Neural cell (in vitro differentiated cells): ENCODE measurements around the gene SPATA9. TPM values are rescaled to one million over a fixed set of nuclear protein-coding genes. Genes with fewer than 3 reads are reported as not detected.

Experiments
- H2AFZ ChIP-seq: fragments of 200-600, 300-800 bp; sonication (generic), shearing (Covaris generic); 2 replicates; pipeline ENCODE4 v1.6.0; 2014; ENCODE audit warnings: low read depth, mild to moderate bottlenecking, antibody characterized with exemption, low read length, moderate library complexity
- H3F3A ChIP-seq: fragments of 200-600 bp; shearing (Covaris generic); 2 replicates; pipeline ENCODE4 v1.6.1; 2016; ENCODE audit warnings: mild to moderate bottlenecking, moderate library complexity, mixed read lengths, antibody characterized with exemption, low read length; ENCODE audit not compliant: insufficient read depth, poor library complexity, severe bottlenecking
- H3K27ac ChIP-seq: fragments of 200-600, 300-800 bp; sonication (generic), shearing (Covaris generic); 2 replicates; pipeline ENCODE4 v1.5.1; 2014; ENCODE audit warnings: mild to moderate bottlenecking, low read length, moderate library complexity
- H3K27me3 ChIP-seq: fragments of 300-800, 200-600 bp; sonication (generic), shearing (Covaris generic); 2 replicates; pipeline ENCODE4 v1.6.0; 2014; ENCODE audit warnings: mild to moderate bottlenecking, low read depth, low read length, moderate library complexity; ENCODE audit not compliant: insufficient read depth
- H3K36me3 ChIP-seq: fragments of 300-800, 200-600 bp; sonication (generic), shearing (Covaris generic); 2 replicates; pipeline ENCODE4 v1.5.1; 2014; ENCODE audit warnings: mild to moderate bottlenecking, antibody characterized with exemption, low read length, moderate library complexity; ENCODE audit not compliant: insufficient read depth
- H3K4me2 ChIP-seq: fragments of 300-800, 200-600 bp; sonication (generic), shearing (Covaris generic); 2 replicates; pipeline ENCODE4 v1.6.0; 2014; ENCODE audit warnings: mild to moderate bottlenecking, low read length
- H3K4me3 ChIP-seq: fragments of 300-800, 200-600 bp; sonication (generic), shearing (Covaris generic); 2 replicates; pipeline ENCODE4 v1.5.1; 2014; ENCODE audit warnings: mild to moderate bottlenecking, low read length, moderate library complexity
- H3K79me2 ChIP-seq: fragments of 200-600 bp; shearing (Covaris generic); replicated peaks from 2 replicates; pipeline ENCODE4 v1.6.0; 2014; ENCODE audit warnings: mild to moderate bottlenecking, low read length, moderate library complexity; ENCODE audit not compliant: insufficient read depth
- H3K9ac ChIP-seq: fragments of 300-800, 200-600 bp; sonication (generic), shearing (Covaris generic); 2 replicates; pipeline ENCODE4 v1.6.1; 2016; ENCODE audit warnings: mild to moderate bottlenecking, low read length, mixed read lengths
- H3K9me2 ChIP-seq: fragments of 200-600 bp; shearing (Covaris generic); 2 replicates; pipeline ENCODE4 v1.6.1; 2016; ENCODE audit warnings: mild to moderate bottlenecking, low read length, mixed read lengths; ENCODE audit not compliant: insufficient read depth
- H3K9me3 ChIP-seq: fragments of 200-600, 300-800 bp; sonication (generic), shearing (Covaris generic); 2 replicates; pipeline ENCODE4 v1.6.1; 2016; ENCODE audit warnings: mild to moderate bottlenecking, mixed run types, low read length, moderate library complexity, mixed read lengths
- H4K20me1 ChIP-seq: fragments of 200-600 bp; shearing (Covaris generic); 2 replicates; pipeline ENCODE4 v1.6.1; 2016; ENCODE audit warnings: mild to moderate bottlenecking, mixed run types; ENCODE audit not compliant: insufficient read depth
- EP300 ChIP-seq: fragments of 450-650 bp; conservative IDR thresholded peaks from 2 replicates; pipeline ENCODE4 v1.6.1; 2014; ENCODE audit warnings: antibody characterized with exemption, mild to moderate bottlenecking, moderate library complexity; ENCODE audit not compliant: poor library complexity, severe bottlenecking
- EZH2 ChIP-seq: fragments of 200-600, 300-800 bp; shearing (Covaris generic), sonication (generic); IDR thresholded peaks from 2 replicates; pipeline ENCODE4 v1.6.1; 2014; ENCODE audit warnings: antibody characterized with exemption, low read length, borderline replicate concordance, mild to moderate bottlenecking; ENCODE audit not compliant: insufficient read depth, poor library complexity, severe bottlenecking
- MXI1 ChIP-seq: fragments of 450-650 bp; conservative IDR thresholded peaks from 2 replicates; pipeline ENCODE4 v1.6.1; 2014; ENCODE audit warnings: antibody characterized with exemption, mild to moderate bottlenecking; ENCODE audit not compliant: poor library complexity, severe bottlenecking
- POLR2AphosphoS5 ChIP-seq: IDR thresholded peaks from 2 replicates; pipeline ENCODE4 v1.6.1; 2012
- RAD21 ChIP-seq: fragments of 450-650 bp; conservative IDR thresholded peaks from 2 replicates; pipeline ENCODE4 v1.6.1; 2014; ENCODE audit warnings: antibody characterized with exemption, mild to moderate bottlenecking, moderate library complexity
- REST ChIP-seq: IDR thresholded peaks from 2 replicates; pipeline ENCODE4 v1.6.1; 2012; ENCODE audit warnings: borderline replicate concordance
- SMC3 ChIP-seq: fragments of 450-650 bp; conservative IDR thresholded peaks from 2 replicates; pipeline ENCODE4 v1.6.1; 2014; ENCODE audit warnings: antibody characterized with exemption, mild to moderate bottlenecking, moderate library complexity; ENCODE audit not compliant: poor library complexity
- TAF1 ChIP-seq: IDR thresholded peaks from 2 replicates; pipeline ENCODE4 v1.6.1; 2012; ENCODE audit warnings: low read depth
- polyA plus RNA-seq: library from polyadenylated mRNA; depleted of rRNA; stranded (reverse); fragments of >200 nt; gene quantifications from 2 replicates; pipeline ENCODE4 v1.2.3, GENCODE V29; 2014
- TF ChIP-seq, protein P1 (sequence below): fragments of 450-650 bp; IDR thresholded peaks from 2 replicates; pipeline ENCODE4 v1.5.1; 2014; ENCODE audit warnings: antibody characterized with exemption, mild to moderate bottlenecking, moderate library complexity; ENCODE audit not compliant: poor library complexity, severe bottlenecking

The SPATA9 gene
- polyA plus RNA-seq, 1 donor from 2014 or later = 5.8 TPM

DNA sequence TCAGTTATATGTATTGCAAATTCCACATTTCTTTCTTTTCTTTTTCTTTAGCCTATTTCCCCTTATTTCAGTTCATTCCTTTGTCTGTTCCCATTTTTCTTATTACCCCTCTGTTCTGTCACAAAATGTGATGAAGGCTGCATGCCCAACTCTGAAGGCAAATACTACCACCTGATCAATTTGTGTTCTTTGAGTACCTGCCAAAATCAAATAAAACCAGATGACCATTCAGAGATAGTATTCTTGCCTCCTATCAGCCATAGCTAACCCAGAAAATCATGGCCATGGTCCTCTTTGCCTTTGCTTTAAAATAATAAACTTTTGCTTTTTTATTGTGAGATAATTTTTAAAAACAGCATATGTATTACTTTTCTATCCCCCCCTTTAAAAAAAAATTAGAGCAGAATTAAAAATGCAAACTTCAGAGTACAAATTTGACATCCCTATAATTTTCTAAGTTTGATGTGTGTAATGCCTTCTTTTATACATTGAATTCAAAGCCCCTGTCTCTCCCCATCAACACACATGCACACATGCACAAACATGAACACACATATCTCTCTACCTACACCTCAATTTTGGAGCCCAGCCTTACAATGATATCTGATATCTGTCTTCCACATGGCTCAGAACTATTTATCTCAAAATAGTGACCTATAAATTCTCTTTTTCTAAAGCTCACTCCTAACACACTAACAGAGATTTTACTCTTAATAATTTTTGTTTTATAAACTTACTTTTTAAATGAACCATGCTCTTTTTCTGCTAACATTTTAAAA lies 32.8 kb downstream of the SPATA9 start:
- Histone ChIP-seq H3K27me3 (no peaks in the 10 kb centered on the region), H3K36me3 (no peaks in the 10 kb centered on the region)
- TF ChIP-seq REST = no peak
- no peak for TF ChIP-seq SMC3
- TF ChIP-seq POLR2AphosphoS5 = no peak
- no peak for TF ChIP-seq MXI1

GRCh38 chr5:95649274-95649673 lies 33.5 kb downstream of the SPATA9 start:
- Histone ChIP-seq H3K9me3 (peaks cover 3% of the 10 kb centered on the region), H3F3A (no peaks in the 10 kb centered on the region), H3K36me3 (no peaks in the 10 kb centered on the region), H3K9me2 (no peaks in the 10 kb centered on the region), H3K27me3 (no peaks in the 10 kb centered on the region), H3K79me2 (no peaks in the 10 kb centered on the region), H3K4me2 (no peak overlapping the region), H4K20me1 (no peaks in the 10 kb centered on the region), H2AFZ (no peak overlapping the region), H3K27ac (no peak overlapping the region), H3K4me3 (no peak overlapping the region), H3K9ac (no peak overlapping the region)
- TF ChIP-seq, protein P1, sequence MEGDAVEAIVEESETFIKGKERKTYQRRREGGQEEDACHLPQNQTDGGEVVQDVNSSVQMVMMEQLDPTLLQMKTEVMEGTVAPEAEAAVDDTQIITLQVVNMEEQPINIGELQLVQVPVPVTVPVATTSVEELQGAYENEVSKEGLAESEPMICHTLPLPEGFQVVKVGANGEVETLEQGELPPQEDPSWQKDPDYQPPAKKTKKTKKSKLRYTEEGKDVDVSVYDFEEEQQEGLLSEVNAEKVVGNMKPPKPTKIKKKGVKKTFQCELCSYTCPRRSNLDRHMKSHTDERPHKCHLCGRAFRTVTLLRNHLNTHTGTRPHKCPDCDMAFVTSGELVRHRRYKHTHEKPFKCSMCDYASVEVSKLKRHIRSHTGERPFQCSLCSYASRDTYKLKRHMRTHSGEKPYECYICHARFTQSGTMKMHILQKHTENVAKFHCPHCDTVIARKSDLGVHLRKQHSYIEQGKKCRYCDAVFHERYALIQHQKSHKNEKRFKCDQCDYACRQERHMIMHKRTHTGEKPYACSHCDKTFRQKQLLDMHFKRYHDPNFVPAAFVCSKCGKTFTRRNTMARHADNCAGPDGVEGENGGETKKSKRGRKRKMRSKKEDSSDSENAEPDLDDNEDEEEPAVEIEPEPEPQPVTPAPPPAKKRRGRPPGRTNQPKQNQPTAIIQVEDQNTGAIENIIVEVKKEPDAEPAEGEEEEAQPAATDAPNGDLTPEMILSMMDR = no peak
- TF ChIP-seq MXI1 = no peak
- no peak for TF ChIP-seq REST
- TF ChIP-seq RAD21 = no peak
- no peak for TF ChIP-seq TAF1
- no peak for TF ChIP-seq SMC3
- no peak for TF ChIP-seq EZH2
- no peak for TF ChIP-seq EP300
- no peak for TF ChIP-seq POLR2AphosphoS5

More for the DNA sequence above, 32.8 kb downstream of the SPATA9 start:
- no peak overlapping the region for H3K9ac ChIP-seq
- no peaks in the 10 kb centered on the region for H3K79me2 ChIP-seq
- H3K27ac ChIP-seq = no peak overlapping the region
- H3K9me3 ChIP-seq = peaks cover 3% of the 10 kb centered on the region
- no peaks in the 10 kb centered on the region for H3K9me2 ChIP-seq
- H4K20me1 ChIP-seq = no peaks in the 10 kb centered on the region
- no peak overlapping the region for H3K4me3 ChIP-seq
- no peak overlapping the region for H2AFZ ChIP-seq
- no peak overlapping the region for H3K4me2 ChIP-seq
- no peaks in the 10 kb centered on the region for H3F3A ChIP-seq
